A673 (cell line): ENCODE measurements around the gene CDK15.

ENCODE experiments used
- EZH2 ChIP-seq: fragments of 200-600 bp; sonication (generic); IDR thresholded peaks from 2 replicates; pipeline ENCODE4 v1.6.1; 2017; ENCODE audit warnings: borderline replicate concordance, low read depth, mild to moderate bottlenecking, mixed read lengths, antibody characterized with exemption, low read length; ENCODE audit not compliant: poor library complexity, severe bottlenecking
- TF ChIP-seq, protein P1 (sequence below): fragments of 300-800, 200-600 bp; sonication (generic); conservative IDR thresholded peaks from 2 replicates; pipeline ENCODE4 v1.5.1; 2017; ENCODE audit warnings: low read depth, mild to moderate bottlenecking, antibody characterized with exemption, low read length, moderate library complexity, mixed read lengths

DNA sequence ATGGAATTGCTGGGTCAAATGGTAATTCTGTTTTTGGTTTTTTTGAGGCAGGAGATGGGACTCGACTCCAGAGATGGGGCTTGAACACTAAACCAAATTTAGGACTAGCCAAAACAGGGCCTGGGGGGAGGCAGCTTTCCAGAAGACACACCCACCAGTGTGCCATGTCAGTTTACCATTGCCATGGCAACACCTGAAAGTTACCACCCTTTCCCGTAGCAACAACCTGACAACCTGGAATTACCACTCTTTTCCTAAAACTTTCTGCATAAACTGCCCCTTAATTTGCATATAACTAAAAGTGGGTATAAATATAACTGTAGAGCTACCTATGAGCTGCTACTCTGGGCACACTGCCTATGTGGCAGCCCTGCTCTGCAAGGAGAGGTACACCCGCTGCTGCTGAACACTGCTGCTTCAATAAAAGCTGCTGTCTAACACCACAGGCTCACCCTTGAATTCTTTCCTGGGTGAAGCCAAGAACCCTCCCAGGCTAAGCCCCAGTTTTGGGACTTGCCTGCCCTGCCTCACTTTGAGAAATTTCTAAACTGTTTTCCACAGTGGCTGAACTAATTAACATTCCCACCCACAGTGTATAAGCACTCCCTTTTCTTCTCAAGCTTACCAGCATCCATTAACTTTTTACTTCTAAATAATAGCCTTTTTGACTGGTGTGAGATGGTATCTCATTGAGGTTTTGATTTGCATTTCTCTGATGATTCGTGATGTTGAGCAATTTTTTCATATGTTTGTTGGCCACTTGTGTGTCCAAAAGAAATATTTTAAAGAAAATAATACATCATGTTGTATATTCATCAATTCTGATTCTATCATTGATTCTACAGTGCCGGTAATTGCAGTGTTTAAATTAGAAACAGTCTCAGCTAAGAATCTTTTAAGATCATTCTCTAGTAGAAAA, 10.6 kb downstream of the CDK15 start:
- TF ChIP-seq, protein P1, sequence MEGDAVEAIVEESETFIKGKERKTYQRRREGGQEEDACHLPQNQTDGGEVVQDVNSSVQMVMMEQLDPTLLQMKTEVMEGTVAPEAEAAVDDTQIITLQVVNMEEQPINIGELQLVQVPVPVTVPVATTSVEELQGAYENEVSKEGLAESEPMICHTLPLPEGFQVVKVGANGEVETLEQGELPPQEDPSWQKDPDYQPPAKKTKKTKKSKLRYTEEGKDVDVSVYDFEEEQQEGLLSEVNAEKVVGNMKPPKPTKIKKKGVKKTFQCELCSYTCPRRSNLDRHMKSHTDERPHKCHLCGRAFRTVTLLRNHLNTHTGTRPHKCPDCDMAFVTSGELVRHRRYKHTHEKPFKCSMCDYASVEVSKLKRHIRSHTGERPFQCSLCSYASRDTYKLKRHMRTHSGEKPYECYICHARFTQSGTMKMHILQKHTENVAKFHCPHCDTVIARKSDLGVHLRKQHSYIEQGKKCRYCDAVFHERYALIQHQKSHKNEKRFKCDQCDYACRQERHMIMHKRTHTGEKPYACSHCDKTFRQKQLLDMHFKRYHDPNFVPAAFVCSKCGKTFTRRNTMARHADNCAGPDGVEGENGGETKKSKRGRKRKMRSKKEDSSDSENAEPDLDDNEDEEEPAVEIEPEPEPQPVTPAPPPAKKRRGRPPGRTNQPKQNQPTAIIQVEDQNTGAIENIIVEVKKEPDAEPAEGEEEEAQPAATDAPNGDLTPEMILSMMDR: no peak
- TF ChIP-seq EZH2: no peak
